PC-3 (cell line): Measurements from ENCODE around the gene GLS.

ENCODE experiments used
- EZH2 ChIP-seq: fragments of 300-600 bp; sonication (generic); IDR thresholded peaks from one replicate; pipeline ENCODE4 v1.6.1; 2017; ENCODE audit warnings: antibody characterized with exemption, mild to moderate bottlenecking, low read length; ENCODE audit not compliant: unreplicated experiment
- TF ChIP-seq, protein P1 (sequence below): fragments of 300-600 bp; sonication (generic); conservative IDR thresholded peaks from 2 replicates; pipeline ENCODE4 v1.5.1; 2017; ENCODE audit warnings: antibody characterized with exemption, low read depth, mild to moderate bottlenecking, low read length

DNA sequence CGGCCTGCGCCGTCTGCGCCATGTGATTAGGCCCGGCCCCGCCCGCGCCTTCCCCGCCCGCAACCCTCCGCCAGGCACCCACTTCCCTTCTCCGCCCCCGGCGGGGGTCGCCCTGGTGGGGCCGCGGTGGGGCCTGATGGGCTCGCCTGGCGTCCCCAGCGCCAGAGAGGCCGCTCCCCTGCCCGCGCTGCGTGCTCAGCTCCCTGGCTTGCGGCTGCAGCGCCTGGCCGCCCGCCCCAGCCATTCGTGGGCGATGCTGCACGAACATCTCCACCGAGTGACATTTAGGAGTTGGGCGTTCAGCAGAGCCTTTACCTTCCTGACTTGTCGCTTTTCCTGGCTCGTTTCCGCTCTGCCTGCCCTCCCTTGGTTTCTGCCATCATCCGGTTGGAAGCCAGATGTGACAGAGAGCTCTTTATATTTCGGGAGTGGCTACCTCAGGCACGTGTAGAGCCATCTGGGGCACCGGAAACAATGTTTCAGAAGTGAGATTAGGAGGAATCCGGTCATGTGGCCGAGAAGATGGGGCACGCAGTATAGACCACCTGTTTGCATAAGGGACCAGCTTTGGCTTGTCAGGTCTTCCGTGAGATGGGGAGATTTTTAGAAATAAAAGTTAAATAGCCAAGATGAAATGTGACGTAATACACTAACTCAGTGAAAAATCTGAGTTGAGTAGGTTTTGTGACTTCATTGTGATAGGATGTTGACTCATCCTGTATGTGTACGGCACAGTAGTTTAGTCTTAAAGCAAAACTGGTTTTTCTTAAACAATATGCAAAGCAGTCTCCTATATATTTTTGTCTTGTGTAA lies 1.2 kb downstream of the GLS start:
- TF ChIP-seq, protein P1, sequence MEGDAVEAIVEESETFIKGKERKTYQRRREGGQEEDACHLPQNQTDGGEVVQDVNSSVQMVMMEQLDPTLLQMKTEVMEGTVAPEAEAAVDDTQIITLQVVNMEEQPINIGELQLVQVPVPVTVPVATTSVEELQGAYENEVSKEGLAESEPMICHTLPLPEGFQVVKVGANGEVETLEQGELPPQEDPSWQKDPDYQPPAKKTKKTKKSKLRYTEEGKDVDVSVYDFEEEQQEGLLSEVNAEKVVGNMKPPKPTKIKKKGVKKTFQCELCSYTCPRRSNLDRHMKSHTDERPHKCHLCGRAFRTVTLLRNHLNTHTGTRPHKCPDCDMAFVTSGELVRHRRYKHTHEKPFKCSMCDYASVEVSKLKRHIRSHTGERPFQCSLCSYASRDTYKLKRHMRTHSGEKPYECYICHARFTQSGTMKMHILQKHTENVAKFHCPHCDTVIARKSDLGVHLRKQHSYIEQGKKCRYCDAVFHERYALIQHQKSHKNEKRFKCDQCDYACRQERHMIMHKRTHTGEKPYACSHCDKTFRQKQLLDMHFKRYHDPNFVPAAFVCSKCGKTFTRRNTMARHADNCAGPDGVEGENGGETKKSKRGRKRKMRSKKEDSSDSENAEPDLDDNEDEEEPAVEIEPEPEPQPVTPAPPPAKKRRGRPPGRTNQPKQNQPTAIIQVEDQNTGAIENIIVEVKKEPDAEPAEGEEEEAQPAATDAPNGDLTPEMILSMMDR, result no peak
- TF ChIP-seq EZH2, result no peak
